Right hindlimb (tissue), 1 donor: ENCODE data around the gene ZP2.
"Not testable (repeated sequence)": the region's sequence is repeated elsewhere in the genome, so short reads cannot be mapped to it uniquely, and the experiment has no call there.

Experiments
- DNase-seq: peaks from one replicate; pipeline ENCODE4 v3.0.0-alpha.2; 2018

ZP2 gene

GRCh38 chr16:21208446-21209230 is 2.7 kb downstream of the ZP2 start:
- DNase-seq: no peak

- no peak for DNase-seq
Observed at GRCh38 chr16:21206550-21206949, 4.8 kb downstream of the ZP2 start.

- DNase-seq: no peak
Observed at GRCh38 chr16:21205303-21205702, 6.1 kb downstream of the ZP2 start.

- DNase-seq: no peak
Observed at GRCh38 chr16:21203155-21203797, 8.1 kb downstream of the ZP2 start.

GRCh38 chr16:21199607-21200218 is 11.7 kb downstream of the ZP2 start:
- DNase-seq: no peak

- DNase-seq: no peak
Observed at GRCh38 chr16:21197621-21198020, 13.8 kb downstream of the ZP2 start.

- no peak for DNase-seq
Observed at GRCh38 chr16:21197112-21197511, 14.3 kb downstream of the ZP2 start.

GRCh38 chr16:21195330-21195729 is 16.0 kb downstream of the ZP2 start:
- DNase-seq: not testable (repeated sequence)

- peak; percentile 41 for DNase-seq
Observed at GRCh38 chr16:21194771-21195301, 16.5 kb downstream of the ZP2 start.

GRCh38 chr16:21192991-21193390 is 18.4 kb downstream of the ZP2 start:
- no peak for DNase-seq

- no peak for DNase-seq
Observed at GRCh38 chr16:21190599-21190998, 20.8 kb downstream of the ZP2 start.

GRCh38 chr16:21190013-21190412 is 21.4 kb downstream of the ZP2 start:
- no peak for DNase-seq

GRCh38 chr16:21189311-21189710 is 22.1 kb downstream of the ZP2 start:
- DNase-seq: no peak

- DNase-seq: no peak
Observed at GRCh38 chr16:21186326-21186691, 25.1 kb downstream of the ZP2 start.

- no peak for DNase-seq
Observed at GRCh38 chr16:21185659-21186325, 25.6 kb downstream of the ZP2 start.

- no peak for DNase-seq
Observed at GRCh38 chr16:21184834-21185233, 26.5 kb downstream of the ZP2 start.

- no peak for DNase-seq
Observed at GRCh38 chr16:21183995-21184394, 27.4 kb downstream of the ZP2 start.

- DNase-seq: no peak
Observed at GRCh38 chr16:21179983-21180365, 31.4 kb downstream of the ZP2 start.

- DNase-seq: no peak
Observed at GRCh38 chr16:21179126-21179982, 32.0 kb downstream of the ZP2 start.

GRCh38 chr16:21175397-21175796 is 36.0 kb downstream of the ZP2 start:
- no peak for DNase-seq

- DNase-seq: no peak
Observed at GRCh38 chr16:21172650-21173049, 38.7 kb downstream of the ZP2 start.

- not testable (repeated sequence) for DNase-seq
Observed at GRCh38 chr16:21170116-21170515, 41.3 kb downstream of the ZP2 start.
